Measurements from ENCODE around the gene ACOT13.

The ACOT13 gene

DNA sequence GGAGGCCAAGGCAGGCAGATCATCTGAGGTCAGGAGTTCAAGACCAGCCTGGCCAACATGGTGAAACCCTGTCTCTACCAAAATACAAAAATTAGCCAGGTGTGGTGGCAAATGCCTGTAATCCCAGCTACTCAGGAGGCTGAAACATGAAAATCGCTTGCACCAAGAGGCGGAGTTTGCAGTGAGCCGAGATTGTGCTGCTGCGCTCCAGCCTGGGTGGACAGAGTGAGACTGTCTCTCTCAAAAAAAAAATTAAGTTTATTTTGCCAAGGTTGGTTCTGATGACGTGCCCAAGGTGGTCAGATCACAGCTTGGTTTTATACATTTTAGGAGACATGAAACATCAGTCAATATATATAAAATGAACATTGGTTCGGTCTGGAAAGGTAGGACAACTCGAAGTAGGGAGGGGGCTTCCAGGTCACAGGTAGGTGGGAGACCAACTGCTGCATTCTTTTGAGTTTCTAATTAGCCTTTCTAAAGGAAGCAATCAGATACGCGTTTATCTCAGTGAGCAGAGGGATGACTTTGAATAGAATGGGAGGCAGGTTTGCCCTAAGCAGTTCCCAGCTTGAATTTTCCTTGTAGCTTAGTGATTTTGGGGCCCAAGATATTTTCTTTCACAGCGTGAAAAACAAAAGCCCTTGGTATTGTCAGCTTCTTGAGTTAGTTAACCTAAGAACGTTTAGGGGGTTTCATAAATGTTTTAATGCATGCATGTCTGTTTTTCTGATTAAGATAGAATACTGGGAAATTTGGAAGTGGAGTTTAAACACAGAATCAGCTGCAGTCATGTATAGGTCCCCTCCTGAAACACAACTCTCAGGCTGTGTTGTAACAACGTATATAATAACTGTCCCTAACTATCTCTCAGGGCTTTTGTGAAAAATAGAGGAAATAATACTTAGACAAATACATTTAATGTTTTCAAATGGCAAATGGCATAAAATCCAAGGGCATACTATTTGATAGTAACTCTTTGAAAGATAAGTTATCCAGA is 16.7 kb downstream of the ACOT13 start:
- no peaks in the 10 kb centered on the region for H3K79me2 ChIP-seq (ENCODE audit: low read length)
- no peak overlapping the region for H2AFZ ChIP-seq (ENCODE audit: low read depth, low read length)
- no peaks in the 10 kb centered on the region for H3K27me3 ChIP-seq (ENCODE audit: low read depth, low read length)
- H3K4me3 ChIP-seq (ENCODE audit: low read length), result no peak overlapping the region
- no peak overlapping the region for H3K9ac ChIP-seq (ENCODE audit: low read length)
- TF ChIP-seq EZH2phosphoT487 (IDR thresholded peaks at IDR 0.05; ENCODE audit: low read depth), result no peak
- TF ChIP-seq, protein P1, sequence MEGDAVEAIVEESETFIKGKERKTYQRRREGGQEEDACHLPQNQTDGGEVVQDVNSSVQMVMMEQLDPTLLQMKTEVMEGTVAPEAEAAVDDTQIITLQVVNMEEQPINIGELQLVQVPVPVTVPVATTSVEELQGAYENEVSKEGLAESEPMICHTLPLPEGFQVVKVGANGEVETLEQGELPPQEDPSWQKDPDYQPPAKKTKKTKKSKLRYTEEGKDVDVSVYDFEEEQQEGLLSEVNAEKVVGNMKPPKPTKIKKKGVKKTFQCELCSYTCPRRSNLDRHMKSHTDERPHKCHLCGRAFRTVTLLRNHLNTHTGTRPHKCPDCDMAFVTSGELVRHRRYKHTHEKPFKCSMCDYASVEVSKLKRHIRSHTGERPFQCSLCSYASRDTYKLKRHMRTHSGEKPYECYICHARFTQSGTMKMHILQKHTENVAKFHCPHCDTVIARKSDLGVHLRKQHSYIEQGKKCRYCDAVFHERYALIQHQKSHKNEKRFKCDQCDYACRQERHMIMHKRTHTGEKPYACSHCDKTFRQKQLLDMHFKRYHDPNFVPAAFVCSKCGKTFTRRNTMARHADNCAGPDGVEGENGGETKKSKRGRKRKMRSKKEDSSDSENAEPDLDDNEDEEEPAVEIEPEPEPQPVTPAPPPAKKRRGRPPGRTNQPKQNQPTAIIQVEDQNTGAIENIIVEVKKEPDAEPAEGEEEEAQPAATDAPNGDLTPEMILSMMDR (IDR thresholded peaks at IDR 0.05; ENCODE audit: low read depth, low read length), result no peak
- no peaks in the 10 kb centered on the region for H3K4me1 ChIP-seq (ENCODE audit: low read length)
- no peaks in the 10 kb centered on the region for H3K36me3 ChIP-seq (replicated peaks; ENCODE audit: low read depth, low read length)
- no peak overlapping the region for H3K27ac ChIP-seq (ENCODE audit: low read length)
- H4K20me1 ChIP-seq (ENCODE audit: insufficient read depth, low read length), result no peaks in the 10 kb centered on the region
- no peaks in the 10 kb centered on the region for H3K9me3 ChIP-seq (ENCODE audit: insufficient read depth, low read length)
- H3K4me2 ChIP-seq (ENCODE audit: low read length), result no peak overlapping the region

DNA sequence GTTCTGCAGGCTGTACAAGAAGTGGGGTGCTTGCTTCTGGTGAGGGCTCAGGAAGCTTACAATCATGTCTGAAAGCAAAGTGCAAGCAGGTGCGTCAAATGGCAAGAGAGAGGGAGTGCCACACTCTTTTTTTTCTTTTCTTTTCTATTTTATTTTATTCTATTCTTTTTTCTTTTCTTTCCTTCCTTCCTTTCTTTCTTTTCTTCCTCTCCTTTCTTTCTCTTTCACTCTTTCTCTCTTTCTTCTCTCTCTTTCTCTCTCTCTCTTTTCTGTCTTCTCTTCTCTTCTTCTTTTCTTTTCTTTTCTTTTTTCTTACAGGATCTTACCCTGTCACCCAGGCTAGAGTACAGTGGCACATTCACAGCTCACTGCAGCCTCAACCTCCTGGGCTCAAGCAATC is 19.5 kb downstream of the ACOT13 start:
- Histone ChIP-seq H3K27ac (ENCODE audit: low read length) (no peak overlapping the region), H3K79me2 (ENCODE audit: low read length) (no peaks in the 10 kb centered on the region)

DNA sequence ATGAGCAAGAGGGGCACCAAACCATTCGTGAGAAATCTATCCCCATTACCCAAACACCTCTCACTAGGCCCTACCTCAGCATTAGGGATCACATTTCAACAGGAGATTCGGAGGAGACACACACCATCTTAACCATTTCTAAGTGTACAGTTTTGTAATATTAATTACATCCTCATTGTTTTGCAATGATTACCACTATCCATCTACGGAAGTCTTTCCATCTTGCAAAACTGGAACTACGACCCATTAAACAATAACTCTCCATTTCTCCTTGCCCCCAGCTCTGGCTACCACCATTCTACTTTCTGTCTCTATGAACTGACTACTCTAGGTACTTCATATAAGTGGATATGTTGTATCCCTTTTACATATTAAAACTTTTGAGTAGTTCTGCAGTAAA is 20.1 kb downstream of the ACOT13 start:
- TF ChIP-seq, protein P1 (IDR thresholded peaks at IDR 0.05; ENCODE audit: low read depth, low read length), result no peak
- TF ChIP-seq EZH2phosphoT487 (IDR thresholded peaks at IDR 0.05; ENCODE audit: low read depth), result no peak
- no peak overlapping the region for H3K9ac ChIP-seq (ENCODE audit: low read length)

More for the DNA sequence above, 19.5 kb downstream of the ACOT13 start:
- no peaks in the 10 kb centered on the region for H3K27me3 ChIP-seq (ENCODE audit: low read depth, low read length)
- H3K4me3 ChIP-seq (ENCODE audit: low read length), result no peak overlapping the region
- no peak overlapping the region for H3K4me2 ChIP-seq (ENCODE audit: low read length)
- no peaks in the 10 kb centered on the region for H4K20me1 ChIP-seq (ENCODE audit: insufficient read depth, low read length)
- H3K4me1 ChIP-seq (ENCODE audit: low read length), result no peaks in the 10 kb centered on the region
- no peaks in the 10 kb centered on the region for H3K9me3 ChIP-seq (ENCODE audit: insufficient read depth, low read length)
- no peaks in the 10 kb centered on the region for H3K36me3 ChIP-seq (replicated peaks; ENCODE audit: low read depth, low read length)
- H2AFZ ChIP-seq (ENCODE audit: low read depth, low read length), result no peak overlapping the region
- no peak for TF ChIP-seq EZH2phosphoT487 (IDR thresholded peaks at IDR 0.05; ENCODE audit: low read depth)
- TF ChIP-seq, protein P1 (IDR thresholded peaks at IDR 0.05; ENCODE audit: low read depth, low read length), result no peak
- H3K9ac ChIP-seq (ENCODE audit: low read length), result no peak overlapping the region

DNA sequence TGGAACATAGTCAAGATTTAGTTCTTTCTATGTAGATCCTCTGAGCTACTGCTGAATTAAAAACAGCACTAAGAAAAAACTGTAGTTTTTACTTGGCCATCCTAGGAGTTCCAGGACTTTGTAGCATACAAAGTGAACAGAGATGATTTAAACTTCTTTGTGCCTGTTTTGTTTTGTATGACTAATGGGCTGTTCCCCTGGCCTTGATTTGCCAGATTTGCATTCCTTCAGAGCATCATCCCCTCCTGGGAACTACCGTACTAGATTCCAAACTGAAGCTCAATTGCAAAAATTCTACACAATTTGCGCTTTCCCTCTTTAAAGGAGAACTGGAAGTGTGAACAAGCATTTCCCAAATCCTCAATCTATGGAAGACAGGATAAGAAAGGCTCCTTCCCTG is 23.1 kb downstream of the ACOT13 start:
- TF ChIP-seq, protein P1 (IDR thresholded peaks at IDR 0.05; ENCODE audit: low read depth, low read length), result no peak
- no peak for TF ChIP-seq EZH2phosphoT487 (IDR thresholded peaks at IDR 0.05; ENCODE audit: low read depth)

More for the DNA sequence above, 20.1 kb downstream of the ACOT13 start:
- H2AFZ ChIP-seq (ENCODE audit: low read depth, low read length), result no peak overlapping the region
- H3K9me3 ChIP-seq (ENCODE audit: insufficient read depth, low read length), result no peaks in the 10 kb centered on the region
- no peaks in the 10 kb centered on the region for H4K20me1 ChIP-seq (ENCODE audit: insufficient read depth, low read length)
- H3K4me3 ChIP-seq (ENCODE audit: low read length), result no peak overlapping the region
- no peak overlapping the region for H3K27ac ChIP-seq (ENCODE audit: low read length)
- no peak overlapping the region for H3K4me2 ChIP-seq (ENCODE audit: low read length)
- H3K4me1 ChIP-seq (ENCODE audit: low read length), result no peaks in the 10 kb centered on the region
- no peaks in the 10 kb centered on the region for H3K36me3 ChIP-seq (replicated peaks; ENCODE audit: low read depth, low read length)
- no peaks in the 10 kb centered on the region for H3K27me3 ChIP-seq (ENCODE audit: low read depth, low read length)
- H3K79me2 ChIP-seq (ENCODE audit: low read length), result no peaks in the 10 kb centered on the region

More for the DNA sequence above, 23.1 kb downstream of the ACOT13 start:
- H3K9ac ChIP-seq (ENCODE audit: low read length), result no peak overlapping the region
- H4K20me1 ChIP-seq (ENCODE audit: insufficient read depth, low read length), result no peaks in the 10 kb centered on the region
- H3K27me3 ChIP-seq (ENCODE audit: low read depth, low read length), result no peaks in the 10 kb centered on the region
- H3K4me2 ChIP-seq (ENCODE audit: low read length), result no peak overlapping the region
- H3K4me3 ChIP-seq (ENCODE audit: low read length), result no peak overlapping the region
- no peaks in the 10 kb centered on the region for H3K36me3 ChIP-seq (replicated peaks; ENCODE audit: low read depth, low read length)
- H3K79me2 ChIP-seq (ENCODE audit: low read length), result no peaks in the 10 kb centered on the region
- H3K4me1 ChIP-seq (ENCODE audit: low read length), result peaks cover 5% of the 10 kb centered on the region; the same call in 1 of the 2 replicates
- no peak overlapping the region for H2AFZ ChIP-seq (ENCODE audit: low read depth, low read length)
- H3K9me3 ChIP-seq (ENCODE audit: insufficient read depth, low read length), result no peaks in the 10 kb centered on the region
- H3K27ac ChIP-seq (ENCODE audit: low read length), result no peak overlapping the region
